Cardiac septum (tissue), 1 donor: ENCODE measurements around the gene PCDHGA8. TPM values are rescaled to one million over a fixed set of nuclear protein-coding genes. Genes with fewer than 3 reads are reported as not detected.
"Not testable (repeated sequence)": the region's sequence is repeated elsewhere in the genome, so short reads cannot be mapped to it uniquely, and the experiment has no call there.

ENCODE experiments used
- DNase-seq: peaks from one replicate; pipeline ENCODE4 v3.0.0-alpha.2; 2020; ENCODE audit warnings: low spot score
- intact Hi-C: fragments of 100-400 bp; cut with DNase I; formaldehyde crosslinking; loops from one replicate; pipeline ENCODE4 v1.14.0; 2022
- total RNA-seq: library from RNA; stranded (reverse); fragmentation: NEBNext Ultra II Directional; extraction: Animal tissue kit (Norgen Biotek cat#: 25700); gene quantifications from one replicate; pipeline ENCODE4 v1.2.1, GENCODE V29; 2021
- donor health status: DM: no; HTN: no; CAD: no.

Gene PCDHGA8
- total RNA-seq, 1 donor from 2014 or later, result 14.0 TPM

DNA sequence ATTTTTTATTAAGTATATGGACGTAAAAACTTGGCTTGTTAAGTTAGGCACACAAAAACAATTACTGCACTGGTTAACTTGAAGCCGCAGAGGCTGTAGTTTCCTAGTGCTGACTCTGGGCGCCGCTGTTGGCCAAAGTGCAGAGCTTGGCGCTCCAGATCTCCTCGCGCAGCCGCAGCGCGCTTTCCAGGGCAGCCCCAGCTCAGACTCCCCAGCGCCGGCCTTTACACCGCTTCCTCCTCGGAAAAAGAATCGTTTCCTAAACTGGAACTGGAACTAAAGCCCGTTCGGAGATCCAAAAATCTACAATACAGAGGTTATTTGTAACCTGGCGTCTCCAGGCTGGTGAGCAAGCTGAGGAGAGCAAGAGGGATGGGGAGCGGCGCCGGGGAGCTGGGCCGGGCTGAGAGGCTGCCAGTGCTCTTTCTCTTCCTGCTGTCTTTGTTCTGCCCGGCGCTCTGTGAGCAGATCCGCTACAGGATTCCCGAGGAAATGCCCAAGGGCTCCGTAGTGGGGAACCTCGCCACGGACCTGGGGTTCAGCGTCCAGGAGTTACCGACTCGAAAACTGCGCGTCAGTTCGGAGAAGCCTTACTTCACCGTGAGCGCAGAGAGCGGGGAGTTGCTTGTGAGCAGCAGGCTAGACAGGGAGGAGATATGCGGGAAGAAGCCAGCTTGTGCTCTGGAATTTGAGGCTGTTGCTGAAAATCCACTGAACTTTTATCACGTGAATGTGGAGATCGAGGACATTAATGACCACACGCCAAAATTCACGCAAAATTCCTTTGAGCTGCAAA lies 5.5 kb downstream of the PCDHGA8 start, which contains the start of gene PCDHGB5:
PCDHGB5 (plus strand) TSS at position 192 of the 796 bp plus-strand sequence; CDS start at position 373, 181 bp downstream.
- intact Hi-C loops, result not testable (repeated sequence)

DNA sequence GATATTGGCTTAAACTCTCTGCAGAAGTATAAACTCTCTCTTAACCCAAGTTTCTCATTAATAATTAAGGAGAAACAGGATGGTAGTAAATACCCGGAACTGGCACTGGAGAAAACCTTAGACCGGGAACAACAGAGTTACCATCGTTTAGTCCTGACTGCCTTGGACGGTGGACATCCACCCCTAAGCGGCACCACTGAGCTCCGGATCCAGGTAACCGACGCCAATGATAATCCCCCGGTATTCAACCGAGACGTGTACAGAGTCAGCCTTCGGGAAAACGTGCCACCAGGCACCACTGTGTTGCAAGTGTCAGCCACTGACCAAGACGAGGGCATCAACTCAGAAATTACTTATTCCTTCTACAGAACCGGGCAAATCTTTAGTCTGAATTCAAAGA lies 6.2 kb downstream of the PCDHGA8 start:
- intact Hi-C loops, result no loop called here
- DNase-seq, result peak; percentile 5

More for the DNA sequence above, 5.5 kb downstream of the PCDHGA8 start, which contains the start of gene PCDHGB5:
- not testable (repeated sequence) for DNase-seq

DNA sequence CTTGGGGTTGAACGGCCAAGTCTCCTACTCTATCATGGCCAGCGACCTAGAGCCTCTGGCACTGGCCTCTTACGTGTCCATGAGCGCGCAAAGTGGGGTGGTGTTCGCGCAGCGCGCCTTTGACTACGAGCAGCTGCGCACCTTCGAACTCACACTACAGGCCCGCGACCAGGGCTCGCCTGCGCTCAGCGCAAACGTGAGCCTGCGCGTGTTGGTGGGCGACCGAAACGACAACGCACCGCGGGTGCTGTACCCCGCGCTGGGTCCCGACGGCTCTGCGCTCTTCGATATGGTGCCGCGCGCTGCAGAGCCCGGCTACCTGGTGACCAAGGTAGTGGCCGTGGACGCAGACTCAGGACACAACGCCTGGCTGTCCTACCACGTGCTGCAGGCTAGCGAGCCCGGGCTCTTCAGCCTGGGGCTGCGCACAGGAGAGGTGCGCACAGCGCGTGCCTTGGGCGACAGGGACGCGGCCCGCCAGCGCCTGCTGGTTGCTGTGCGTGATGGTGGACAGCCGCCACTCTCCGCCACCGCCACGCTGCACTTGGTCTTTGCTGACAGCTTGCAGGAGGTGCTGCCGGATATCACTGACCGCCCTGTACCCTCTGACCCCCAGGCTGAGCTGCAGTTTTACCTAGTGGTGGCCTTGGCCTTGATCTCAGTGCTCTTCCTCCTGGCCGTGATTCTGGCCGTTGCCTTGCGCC lies 7.3 kb downstream of the PCDHGA8 start:
- peak; percentile 46 for DNase-seq
- intact Hi-C loops, result loop anchor here (5.0 kb wide), 1 partner anchor 42 kb away; the partner anchor contains the start of genes PCDHGA4 and PCDHGB2

DNA sequence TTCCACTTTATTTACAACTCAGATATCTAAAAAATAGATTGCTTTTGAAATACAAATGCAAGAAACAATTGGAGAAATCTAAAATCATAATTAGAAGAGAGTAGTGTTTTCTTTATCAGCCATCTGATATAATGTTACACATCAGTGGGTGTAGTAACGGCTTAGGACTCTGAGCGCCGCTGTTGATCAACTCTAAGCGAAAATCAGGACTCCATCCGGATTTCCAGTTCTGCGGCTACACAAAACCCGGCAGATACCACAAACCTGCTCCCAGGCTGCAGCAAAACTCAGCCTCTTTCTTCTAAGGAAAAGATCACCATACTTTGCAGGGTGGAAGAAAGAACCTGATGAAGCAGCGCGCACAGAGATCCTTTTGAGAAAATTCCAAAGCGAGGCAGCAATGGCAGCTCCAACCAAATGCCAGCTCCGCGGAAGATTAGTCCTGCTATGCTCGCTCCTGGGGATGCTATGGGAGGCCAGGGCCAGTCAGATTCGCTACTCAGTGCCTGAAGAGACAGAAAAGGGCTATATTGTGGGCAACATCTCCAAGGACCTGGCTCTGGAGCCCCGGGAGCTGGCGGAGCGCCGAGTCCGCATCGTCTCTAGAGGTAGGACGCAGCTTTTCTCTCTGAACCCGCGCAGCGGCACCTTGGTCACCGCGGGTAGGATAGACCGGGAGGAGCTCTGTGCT lies 10.3 kb downstream of the PCDHGA8 start, which contains the start of gene PCDHGA9:
PCDHGA9 (plus strand) TSS at position 226 of the 691 bp plus-strand sequence; CDS start at position 401, 175 bp downstream.
- no peak for DNase-seq
- intact Hi-C loops, result loop anchor here (5.0 kb wide), 1 partner anchor 45 kb away; the partner anchor contains the start of genes PCDHGA4 and PCDHGB2

DNA sequence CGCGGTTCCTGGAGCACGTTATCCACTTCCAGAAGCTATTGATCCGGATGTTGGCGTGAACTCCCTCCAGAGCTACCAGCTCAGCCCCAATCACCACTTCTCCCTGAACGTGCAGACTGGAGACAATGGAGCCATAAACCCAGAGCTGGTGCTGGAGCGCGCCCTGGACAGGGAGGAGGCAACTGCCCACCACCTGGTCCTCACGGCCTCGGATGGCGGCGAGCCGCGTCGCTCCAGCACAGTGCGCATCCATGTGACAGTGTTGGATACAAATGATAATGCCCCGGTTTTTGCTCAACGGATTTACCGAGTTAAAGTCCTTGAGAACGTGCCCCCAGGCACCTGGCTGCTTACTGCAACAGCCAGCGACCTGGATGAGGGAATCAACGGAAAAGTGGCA lies 11.0 kb downstream of the PCDHGA8 start:
- intact Hi-C loops, result loop anchor here (5.0 kb wide), 1 partner anchor 46 kb away; the partner anchor contains the start of genes PCDHGA4 and PCDHGB2
- DNase-seq, result no peak

DNA sequence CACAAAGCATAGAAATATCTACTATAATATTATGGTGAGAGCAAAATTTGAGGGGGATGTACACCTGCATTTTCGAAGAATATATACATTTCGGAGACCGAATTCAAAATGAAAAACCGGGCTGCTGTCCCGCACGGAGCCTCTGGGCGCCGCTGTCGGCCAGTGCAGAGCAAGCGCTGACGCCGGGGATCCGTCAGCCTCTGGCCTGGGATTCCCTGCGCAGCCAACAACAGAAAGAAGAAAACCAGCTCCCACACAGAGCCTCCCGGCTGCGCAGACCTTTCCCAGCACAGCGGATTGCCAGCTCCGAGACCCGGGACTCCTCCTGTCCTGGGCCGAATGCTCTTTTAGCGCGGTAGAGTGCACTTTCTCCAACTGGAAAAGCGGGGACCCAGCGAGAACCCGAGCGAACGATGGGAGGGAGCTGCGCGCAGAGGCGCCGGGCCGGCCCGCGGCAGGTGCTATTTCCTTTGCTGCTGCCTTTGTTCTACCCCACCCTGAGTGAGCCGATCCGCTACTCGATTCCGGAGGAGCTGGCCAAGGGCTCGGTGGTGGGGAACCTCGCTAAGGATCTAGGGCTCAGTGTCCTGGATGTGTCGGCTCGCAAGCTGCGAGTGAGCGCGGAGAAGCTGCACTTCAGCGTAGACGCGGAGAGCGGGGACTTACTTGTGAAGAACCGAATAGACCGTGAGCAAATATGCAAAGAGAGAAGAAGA lies 15.5 kb downstream of the PCDHGA8 start, which contains the start of gene PCDHGB6:
PCDHGB6 (plus strand) TSS at position 232 of the 716 bp plus-strand sequence; CDS start at position 414, 182 bp downstream.
- peak; percentile 71 for DNase-seq
- intact Hi-C loops, result not testable (repeated sequence)

DNA sequence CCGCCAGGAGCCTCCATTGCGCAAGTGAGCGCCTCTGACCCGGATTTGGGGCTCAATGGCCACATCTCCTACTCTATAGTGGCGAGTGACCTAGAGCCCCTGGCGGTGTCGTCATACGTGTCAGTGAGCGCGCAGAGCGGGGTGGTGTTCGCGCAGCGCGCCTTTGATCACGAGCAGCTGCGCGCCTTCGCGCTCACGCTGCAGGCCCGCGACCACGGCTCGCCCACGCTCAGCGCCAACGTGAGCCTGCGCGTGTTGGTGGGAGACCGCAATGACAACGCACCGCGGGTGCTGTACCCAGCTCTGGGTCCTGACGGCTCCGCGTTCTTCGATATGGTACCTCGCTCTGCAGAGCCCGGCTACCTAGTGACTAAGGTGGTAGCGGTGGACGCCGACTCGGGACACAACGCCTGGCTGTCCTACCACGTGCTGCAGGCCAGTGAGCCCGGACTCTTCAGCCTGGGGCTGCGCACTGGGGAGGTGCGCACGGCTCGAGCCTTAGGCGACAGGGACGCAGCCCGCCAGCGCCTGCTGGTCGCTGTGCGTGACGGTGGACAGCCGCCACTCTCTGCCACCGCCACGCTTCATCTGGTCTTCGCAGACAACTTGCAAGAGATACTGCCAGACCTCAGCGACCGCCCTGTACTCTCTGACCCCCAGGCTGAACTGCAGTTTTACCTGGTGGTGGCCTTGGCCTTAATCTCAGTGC lies 17.3 kb downstream of the PCDHGA8 start:
- intact Hi-C loops, result no loop called here
- no peak for DNase-seq

DNA sequence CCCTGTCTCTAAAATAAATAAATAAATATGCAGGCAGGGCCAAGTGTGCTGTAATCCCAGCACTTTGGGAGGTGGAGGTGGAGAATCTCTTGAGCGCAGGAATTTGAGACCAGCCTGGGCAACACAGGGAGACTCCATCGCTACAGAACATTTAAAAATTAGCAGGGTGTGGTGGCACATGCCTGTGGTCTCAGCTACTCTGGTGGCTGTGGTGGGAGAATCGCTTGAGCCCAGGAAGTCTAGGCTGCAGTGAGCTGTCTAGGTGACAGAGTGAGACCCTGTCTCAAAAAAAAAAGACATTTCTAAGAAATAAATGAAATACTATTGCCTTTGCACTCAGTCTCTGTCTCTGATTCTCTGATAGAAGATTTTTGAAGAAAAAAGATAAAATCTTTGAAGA lies 19.1 kb downstream of the PCDHGA8 start:
- DNase-seq, result no peak
- intact Hi-C loops, result no loop called here

DNA sequence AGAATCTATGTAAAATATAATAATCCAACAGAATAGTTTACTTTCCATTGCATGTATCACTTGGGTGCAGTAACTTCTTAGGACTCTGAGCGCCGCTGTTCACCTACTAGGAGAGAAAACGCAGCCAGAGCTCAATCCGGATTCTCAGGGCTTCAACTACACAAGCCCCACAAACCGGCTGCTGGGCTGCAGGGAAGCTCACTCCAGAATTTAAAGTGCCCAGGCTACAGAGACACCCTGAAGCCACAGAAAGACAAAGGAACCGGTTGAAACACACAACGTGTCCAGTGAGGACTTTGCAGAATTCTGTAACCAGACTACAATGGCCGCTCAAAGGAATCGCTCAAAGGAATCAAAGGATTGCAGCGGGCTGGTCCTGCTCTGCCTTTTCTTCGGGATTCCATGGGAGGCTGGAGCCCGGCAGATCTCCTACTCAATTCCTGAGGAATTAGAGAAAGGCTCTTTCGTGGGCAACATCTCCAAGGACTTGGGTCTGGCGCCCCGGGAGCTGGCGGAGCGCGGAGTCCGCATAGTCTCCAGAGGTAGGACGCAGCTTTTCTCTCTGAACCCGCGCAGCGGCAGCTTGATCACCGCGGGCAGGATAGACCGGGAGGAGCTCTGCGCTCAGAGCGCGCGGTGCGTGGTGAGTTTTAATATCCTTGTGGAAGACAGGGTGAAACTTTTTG lies 20.6 kb downstream of the PCDHGA8 start, which contains the start of gene PCDHGA10:
PCDHGA10 (plus strand) TSS at position 134 of the 686 bp plus-strand sequence; CDS start at position 323, 189 bp downstream.
- no peak for DNase-seq
- intact Hi-C loops, result no loop called here

DNA sequence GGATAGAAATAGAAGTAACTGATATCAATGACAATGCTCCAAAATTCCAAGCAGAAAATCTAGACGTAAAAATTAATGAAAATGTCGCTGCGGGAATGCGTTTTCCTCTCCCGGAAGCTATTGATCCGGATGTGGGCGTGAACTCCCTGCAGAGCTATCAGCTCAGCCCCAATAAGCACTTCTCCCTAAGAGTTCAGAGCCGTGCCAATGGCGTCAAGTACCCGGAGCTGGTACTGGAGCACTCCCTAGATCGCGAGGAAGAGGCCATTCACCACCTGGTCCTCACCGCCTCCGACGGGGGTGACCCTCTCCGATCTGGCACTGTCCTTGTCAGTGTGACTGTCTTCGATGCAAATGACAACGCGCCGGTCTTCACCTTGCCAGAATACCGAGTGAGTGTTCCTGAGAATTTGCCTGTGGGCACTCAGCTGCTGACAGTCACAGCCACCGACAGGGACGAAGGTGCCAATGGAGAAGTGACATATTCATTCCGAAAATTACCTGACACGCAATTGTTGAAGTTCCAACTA lies 21.2 kb downstream of the PCDHGA8 start:
- intact Hi-C loops, result loop anchor here (2.0 kb wide), 1 partner anchor 145 kb away; no protein-coding TSS in a partner anchor
- DNase-seq, result no peak

DNA sequence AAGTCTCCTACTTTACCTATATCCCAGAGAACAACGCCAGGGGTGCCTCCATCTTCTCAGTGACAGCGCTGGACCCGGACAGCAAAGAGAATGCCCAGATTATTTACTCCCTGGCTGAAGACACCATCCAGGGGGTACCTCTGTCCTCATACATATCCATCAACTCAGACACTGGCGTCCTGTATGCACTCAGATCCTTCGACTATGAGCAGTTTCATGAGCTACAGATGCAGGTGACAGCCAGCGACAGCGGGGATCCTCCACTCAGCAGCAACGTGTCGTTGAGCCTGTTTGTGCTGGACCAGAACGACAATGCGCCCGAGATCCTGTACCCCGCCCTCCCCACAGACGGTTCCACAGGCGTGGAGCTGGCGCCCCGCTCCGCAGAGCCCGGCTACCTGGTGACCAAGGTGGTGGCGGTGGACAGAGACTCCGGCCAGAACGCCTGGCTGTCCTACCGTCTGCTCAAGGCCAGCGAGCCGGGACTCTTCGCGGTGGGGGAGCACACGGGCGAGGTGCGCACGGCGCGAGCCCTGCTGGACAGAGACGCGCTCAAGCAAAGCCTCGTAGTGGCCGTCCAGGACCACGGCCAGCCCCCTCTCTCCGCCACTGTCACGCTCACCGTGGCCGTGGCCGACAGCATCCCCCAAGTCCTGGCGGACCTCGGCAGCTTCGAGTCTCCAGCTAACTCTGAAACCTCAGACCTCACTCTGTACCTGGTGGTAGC lies 22.3 kb downstream of the PCDHGA8 start:
- intact Hi-C loops, result loop anchor here (2.0 kb wide), 1 partner anchor 144 kb away; no protein-coding TSS in a partner anchor
- not testable (repeated sequence) for DNase-seq

DNA sequence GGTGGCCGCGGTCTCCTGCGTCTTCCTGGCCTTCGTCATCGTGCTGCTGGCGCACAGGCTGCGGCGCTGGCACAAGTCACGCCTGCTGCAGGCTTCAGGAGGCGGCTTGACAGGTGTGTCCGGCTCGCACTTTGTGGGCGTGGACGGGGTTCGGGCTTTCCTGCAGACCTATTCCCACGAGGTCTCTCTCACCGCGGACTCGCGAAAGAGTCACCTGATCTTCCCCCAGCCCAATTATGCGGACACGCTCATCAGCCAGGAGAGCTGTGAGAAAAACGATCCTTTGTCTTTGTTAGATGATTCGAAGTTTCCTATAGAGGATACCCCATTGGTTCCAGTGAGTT lies 22.8 kb downstream of the PCDHGA8 start:
- intact Hi-C loops, result loop anchor here (2.0 kb wide), 1 partner anchor 144 kb away; no protein-coding TSS in a partner anchor
- not testable (repeated sequence) for DNase-seq

DNA sequence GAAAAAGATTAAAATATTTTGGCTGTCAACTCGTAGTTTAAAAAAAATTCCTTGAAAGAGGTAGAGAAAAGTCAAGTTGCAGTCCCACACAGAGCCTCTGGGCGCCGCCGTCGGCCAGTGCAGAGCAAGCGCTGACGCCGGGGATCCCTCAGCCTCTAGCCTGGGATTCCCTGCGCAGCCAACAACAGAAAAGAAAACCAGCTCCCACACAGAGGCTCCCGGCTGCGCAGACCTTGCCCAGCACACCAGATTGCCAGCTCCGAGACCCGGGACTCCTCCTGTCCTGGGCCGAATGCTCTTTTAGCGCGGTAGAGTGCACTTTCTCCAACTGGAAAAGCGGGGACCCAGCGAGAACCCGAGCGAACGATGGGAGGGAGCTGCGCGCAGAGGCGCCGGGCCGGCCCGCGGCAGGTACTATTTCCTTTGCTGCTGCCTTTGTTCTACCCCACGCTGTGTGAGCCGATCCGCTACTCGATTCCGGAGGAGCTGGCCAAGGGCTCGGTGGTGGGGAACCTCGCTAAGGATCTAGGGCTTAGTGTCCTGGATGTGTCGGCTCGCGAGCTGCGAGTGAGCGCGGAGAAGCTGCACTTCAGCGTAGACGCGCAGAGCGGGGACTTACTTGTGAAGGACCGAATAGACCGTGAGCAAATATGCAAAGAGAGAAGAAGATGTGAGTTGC lies 25.2 kb downstream of the PCDHGA8 start, which contains the start of gene PCDHGB7:
PCDHGB7 (plus strand) TSS at position 184 of the 679 bp plus-strand sequence; CDS start at position 367, 183 bp downstream.
- DNase-seq, result peak; percentile 86
- intact Hi-C loops, result loop anchor here (2.0 kb wide), 1 partner anchor 107 kb away; no protein-coding TSS in a partner anchor

DNA sequence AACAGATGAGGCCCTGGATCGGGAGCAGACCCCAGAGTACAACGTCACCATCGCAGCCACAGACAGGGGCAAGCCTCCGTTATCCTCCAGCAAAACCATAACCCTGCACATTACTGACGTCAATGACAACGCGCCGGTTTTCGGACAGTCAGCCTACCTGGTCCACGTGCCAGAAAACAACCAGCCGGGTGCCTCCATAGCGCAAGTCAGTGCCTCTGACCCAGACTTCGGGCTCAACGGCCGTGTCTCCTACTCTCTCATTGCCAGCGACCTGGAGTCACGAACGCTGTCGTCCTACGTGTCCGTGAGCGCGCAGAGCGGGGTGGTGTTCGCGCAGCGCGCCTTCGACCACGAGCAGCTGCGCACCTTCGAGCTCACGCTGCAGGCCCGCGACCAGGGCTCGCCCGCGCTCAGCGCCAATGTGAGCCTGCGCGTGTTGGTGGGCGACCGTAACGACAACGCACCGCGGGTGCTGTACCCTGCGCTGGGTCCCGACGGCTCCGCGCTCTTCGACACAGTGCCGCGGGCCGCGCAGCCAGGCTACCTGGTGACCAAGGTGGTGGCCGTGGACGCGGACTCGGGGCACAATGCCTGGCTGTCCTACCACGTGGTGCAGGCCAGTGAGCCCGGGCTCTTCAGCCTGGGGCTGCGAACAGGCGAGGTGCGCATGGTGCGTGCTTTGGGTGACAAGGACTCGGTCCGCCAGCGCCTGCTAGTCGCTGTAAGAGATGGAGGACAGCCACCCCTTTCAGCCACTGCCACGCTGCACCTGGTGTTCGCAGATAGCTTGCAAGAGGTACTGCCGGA lies 26.8 kb downstream of the PCDHGA8 start:
- DNase-seq, result no peak

More for the DNA sequence above, 26.8 kb downstream of the PCDHGA8 start:
- intact Hi-C loops, result no loop called here
